GM21381 (cell line): ENCODE measurements around the gene ZNF8.
"Not testable (repeated sequence)": the region's sequence is repeated elsewhere in the genome, so short reads cannot be mapped to it uniquely, and the experiment has no call there.

ENCODE experiments used
- ATAC-seq: cut with Tn5 transposase; IDR thresholded peaks from one replicate; pipeline ENCODE4 v1.9.1; 2021; ENCODE audit warnings: mild to moderate bottlenecking, moderate library complexity; ENCODE audit not compliant: unreplicated experiment

Gene ZNF8

GRCh38 chr19:58334691-58335249, 56.0 kb downstream of the ZNF8 start:
- no peak for ATAC-seq

- ATAC-seq: no peak
These were observed 56.9 kb downstream of the ZNF8 start for GRCh38 chr19:58335630-58336029.

DNA sequence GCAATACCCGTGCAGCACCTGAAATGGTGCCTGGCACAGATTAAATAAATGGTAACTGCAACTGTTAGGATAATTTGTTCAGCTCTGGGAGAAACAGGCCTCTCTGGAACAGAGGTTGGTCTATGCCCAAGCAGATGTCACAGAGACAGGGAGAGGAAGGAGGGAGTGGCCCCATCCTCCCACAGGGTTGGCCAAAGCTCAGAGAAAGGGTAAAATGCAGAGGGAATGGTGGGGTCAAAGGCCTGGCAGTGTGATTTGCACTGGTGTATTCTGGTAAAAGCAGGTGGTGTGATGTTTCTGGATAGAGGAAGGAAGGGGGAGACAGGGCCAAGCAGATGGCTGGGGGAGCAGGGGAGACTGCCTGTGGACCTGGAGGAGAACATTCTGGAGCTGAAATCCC, 57.5 kb downstream of the ZNF8 start:
- ATAC-seq: no peak

- no peak for ATAC-seq
These were observed 58.1 kb downstream of the ZNF8 start for GRCh38 chr19:58336820-58337219.

DNA sequence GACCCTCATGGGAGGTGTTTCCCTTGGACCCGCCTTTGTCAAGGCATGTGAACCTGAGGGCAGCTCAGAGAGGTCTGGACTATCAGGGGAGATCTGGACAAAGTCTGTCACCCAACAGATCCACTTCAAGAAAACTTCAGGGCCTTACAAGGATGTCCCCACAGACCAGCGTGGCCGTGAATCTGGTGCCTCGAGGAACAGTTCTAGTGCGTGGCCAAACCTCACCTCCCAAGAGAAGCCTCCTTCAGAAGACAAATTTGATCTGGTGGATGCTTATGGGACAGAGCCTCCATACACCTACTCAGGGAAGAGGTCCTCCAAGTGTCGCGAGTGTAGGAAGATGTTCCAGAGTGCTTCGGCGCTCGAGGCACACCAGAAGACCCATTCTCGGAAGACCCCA, 59.6 kb downstream of the ZNF8 start:
- ATAC-seq: no peak

- no peak for ATAC-seq
These were observed 60.2 kb downstream of the ZNF8 start for GRCh38 chr19:58338825-58339558.

DNA sequence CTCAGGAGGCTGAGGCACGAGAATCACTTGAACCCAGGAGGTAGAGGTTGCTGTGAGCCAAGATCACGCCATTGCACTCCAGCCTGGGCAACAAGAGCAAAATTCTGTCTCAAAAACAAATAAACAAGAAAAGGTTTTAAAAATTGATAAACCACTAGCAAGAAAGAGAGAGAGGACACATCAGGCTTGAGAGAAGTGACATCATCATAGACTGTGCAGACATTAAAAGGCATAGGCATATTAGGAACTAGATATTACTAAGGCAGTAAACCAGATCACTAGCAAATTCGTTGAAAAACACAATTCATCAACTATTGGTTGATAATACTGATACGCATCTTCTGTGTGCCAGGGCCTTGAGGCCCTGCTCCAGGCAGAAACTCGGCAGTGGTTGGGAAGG, 66.8 kb downstream of the ZNF8 start:
- ATAC-seq: no peak

- ATAC-seq: peak; percentile 81
These were observed 68.5 kb downstream of the ZNF8 start for GRCh38 chr19:58346961-58347929.

GRCh38 chr19:58348080-58348479, 69.3 kb downstream of the ZNF8 start:
- ATAC-seq: not testable (repeated sequence)

DNA sequence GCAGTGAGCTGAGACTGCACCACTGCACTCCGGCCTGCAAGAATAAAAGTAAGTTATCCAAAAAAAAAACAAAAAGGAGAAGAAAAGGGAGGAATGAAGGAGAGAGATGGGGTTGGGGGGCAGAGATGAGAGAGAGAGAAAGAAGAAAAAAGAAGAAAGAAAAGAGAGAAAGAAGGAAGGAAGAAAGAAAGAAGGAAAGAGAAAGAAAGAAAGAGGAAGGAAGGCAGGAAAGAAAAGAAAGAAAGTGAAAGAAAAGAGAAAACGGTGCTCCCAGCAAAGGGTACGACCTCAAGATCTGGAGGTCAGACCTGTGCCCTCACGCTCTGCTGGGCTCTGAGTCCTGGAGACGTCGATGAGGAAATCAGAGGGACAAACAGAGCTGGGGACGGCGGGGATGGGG, 70.8 kb downstream of the ZNF8 start:
- ATAC-seq: no peak

- no peak for ATAC-seq
These were observed 71.5 kb downstream of the ZNF8 start for GRCh38 chr19:58350001-58350861.

- ATAC-seq: no peak
These were observed 72.3 kb downstream of the ZNF8 start for GRCh38 chr19:58350871-58351557.

DNA sequence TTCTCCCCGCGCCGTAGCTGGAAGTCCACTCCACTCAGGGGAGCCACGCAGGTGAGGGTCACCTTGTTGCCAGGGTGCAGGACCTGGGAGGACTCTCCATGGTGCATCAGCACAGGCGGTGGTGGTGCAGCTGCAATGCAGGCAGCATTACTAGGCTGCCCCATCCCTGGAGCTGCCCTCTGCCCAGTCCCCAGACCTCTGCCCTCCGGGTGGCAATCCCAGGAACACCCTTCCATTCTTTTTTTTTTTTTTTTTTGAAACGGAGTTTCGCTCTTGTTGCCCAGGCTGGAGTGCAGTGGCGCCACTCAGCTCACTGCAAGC, 72.8 kb downstream of the ZNF8 start:
- no peak for ATAC-seq

- no peak for ATAC-seq
These were observed 73.4 kb downstream of the ZNF8 start for GRCh38 chr19:58351990-58352755.
